Measurements from ENCODE around the gene ASCC3.

DNA sequence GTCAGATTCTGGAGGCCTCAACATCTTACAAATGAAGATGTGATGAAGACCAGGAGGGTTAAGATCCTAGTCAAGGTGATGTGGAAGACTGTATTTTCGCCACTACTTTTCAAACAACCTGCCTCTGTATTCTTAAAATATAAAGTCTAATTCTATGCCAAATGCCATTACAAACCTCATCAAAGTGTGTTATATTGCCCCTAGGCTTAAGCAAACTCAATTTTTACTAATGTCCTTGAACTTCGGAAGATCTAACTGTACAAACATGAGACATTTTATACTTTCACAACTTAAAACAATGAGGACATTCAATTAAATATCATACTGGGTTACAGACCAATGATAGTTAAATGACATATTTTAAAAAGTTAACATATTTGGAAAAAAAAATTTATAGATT is 19.1 kb downstream of the ASCC3 start:
- TF ChIP-seq, protein P1, sequence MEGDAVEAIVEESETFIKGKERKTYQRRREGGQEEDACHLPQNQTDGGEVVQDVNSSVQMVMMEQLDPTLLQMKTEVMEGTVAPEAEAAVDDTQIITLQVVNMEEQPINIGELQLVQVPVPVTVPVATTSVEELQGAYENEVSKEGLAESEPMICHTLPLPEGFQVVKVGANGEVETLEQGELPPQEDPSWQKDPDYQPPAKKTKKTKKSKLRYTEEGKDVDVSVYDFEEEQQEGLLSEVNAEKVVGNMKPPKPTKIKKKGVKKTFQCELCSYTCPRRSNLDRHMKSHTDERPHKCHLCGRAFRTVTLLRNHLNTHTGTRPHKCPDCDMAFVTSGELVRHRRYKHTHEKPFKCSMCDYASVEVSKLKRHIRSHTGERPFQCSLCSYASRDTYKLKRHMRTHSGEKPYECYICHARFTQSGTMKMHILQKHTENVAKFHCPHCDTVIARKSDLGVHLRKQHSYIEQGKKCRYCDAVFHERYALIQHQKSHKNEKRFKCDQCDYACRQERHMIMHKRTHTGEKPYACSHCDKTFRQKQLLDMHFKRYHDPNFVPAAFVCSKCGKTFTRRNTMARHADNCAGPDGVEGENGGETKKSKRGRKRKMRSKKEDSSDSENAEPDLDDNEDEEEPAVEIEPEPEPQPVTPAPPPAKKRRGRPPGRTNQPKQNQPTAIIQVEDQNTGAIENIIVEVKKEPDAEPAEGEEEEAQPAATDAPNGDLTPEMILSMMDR (IDR thresholded peaks at IDR 0.05) = no peak
- no peak for TF ChIP-seq POLR2A (IDR thresholded peaks at IDR 0.05)

Measured in esophagus squamous epithelium (tissue), 4 donors.